H1 (cell line): Measurements from ENCODE around the gene UQCC5. TPM values are rescaled to one million over a fixed set of nuclear protein-coding genes. Genes with fewer than 3 reads are reported as not detected.

Experiments used
- CTCF ChIA-PET: fragments of 300-600 bp; sonication (Branson Sonifier 250); formaldehyde crosslinking; loops from one replicate; lab custom pipeline; 2021; ENCODE audit not compliant: partially characterized antibody; lab: Charles Lee
- POLR2A ChIA-PET: fragments of 300-600 bp; sonication (Branson Sonifier 250); formaldehyde crosslinking; loops from one replicate; lab custom pipeline; 2021; ENCODE audit warnings: inconsistent platforms; ENCODE audit not compliant: partially characterized antibody; lab: Charles Lee
- DNase-seq, 2 experiments: peaks; one replicate each; pipeline versions ENCODE4 v3.0.0 to v3.0.0-alpha.2; 2010 to 2022; ENCODE audit warnings: low spot score in 2 of 2, low read depth in 1 of 2, mixed read lengths in 1 of 2
- FAIRE-seq: peaks from 2 replicates; lab custom pipeline; 2011; peaks lifted over from hg19 to GRCh38; lab: Jason Lieb, UNC
- H2AFZ ChIP-seq: 2 replicates; pipeline ENCODE4 v1.8.1; 2012; ENCODE audit warnings: low read length, inconsistent platforms
- H2AK5ac ChIP-seq: 2 replicates; pipeline ENCODE4 v1.6.1; 2013; ENCODE audit warnings: low read depth, low read length
- H2BK120ac ChIP-seq: replicated peaks from 2 replicates; pipeline ENCODE3; 2013; ENCODE audit warnings: low read depth, low read length, inconsistent platforms
- H2BK12ac ChIP-seq: 2 replicates; pipeline ENCODE4 v1.6.1; 2013; ENCODE audit warnings: low read depth, low read length
- H2BK15ac ChIP-seq: 2 replicates; pipeline ENCODE4 v1.6.1; 2013; ENCODE audit warnings: low read length
- H2BK20ac ChIP-seq: 2 replicates; pipeline ENCODE4 v1.6.1; 2013; ENCODE audit warnings: low read length
- H2BK5ac ChIP-seq: 2 replicates; pipeline ENCODE4 v1.6.1; 2013; ENCODE audit warnings: low read depth, low read length
- H3K14ac ChIP-seq: 2 replicates; pipeline ENCODE4 v1.6.1; 2013; ENCODE audit warnings: inconsistent platforms; ENCODE audit not compliant: insufficient read length
- H3K18ac ChIP-seq: 2 replicates; pipeline ENCODE4 v1.6.1; 2013; ENCODE audit warnings: low read length; ENCODE audit errors: extremely low read depth
- H3K23ac ChIP-seq: 2 replicates; pipeline ENCODE4 v1.6.1; 2013; ENCODE audit warnings: inconsistent platforms; ENCODE audit not compliant: insufficient read length
- H3K23me2 ChIP-seq: 2 replicates; pipeline ENCODE4 v1.6.1; 2013; ENCODE audit warnings: low read depth, low read length
- H3K27ac ChIP-seq: 2 replicates; pipeline ENCODE4 v1.6.1; 2011; ENCODE audit warnings: low read depth, low read length, inconsistent platforms
- H3K27me3 ChIP-seq, 4 experiments: replicated peaks in 1 of 4; 1 replicate in 1 of 4; 2 replicates in 3 of 4; pipeline versions ENCODE4 v1.6.1 to v1.8.1; 2011 to 2013; ENCODE audit warnings: low read length in 3 of 4, mild to moderate bottlenecking in 3 of 4, inconsistent platforms in 2 of 4, mixed read lengths in 2 of 4, moderate library complexity in 1 of 4; ENCODE audit not compliant: control insufficient read depth in 3 of 4, insufficient read depth in 3 of 4; ENCODE audit errors: extremely low read depth in 1 of 4
- H3K36me3 ChIP-seq, 4 experiments: 2 replicates each; pipeline versions ENCODE4 v1.6.1 to v1.8.1; 2011 to 2013; ENCODE audit warnings: mild to moderate bottlenecking in 4 of 4, low read length in 3 of 4, moderate library complexity in 2 of 4, control low read depth in 1 of 4, inconsistent platforms in 1 of 4; ENCODE audit not compliant: insufficient read depth in 4 of 4, control insufficient read depth in 2 of 4
- H3K4ac ChIP-seq: replicated peaks from 2 replicates; pipeline ENCODE3; 2013; ENCODE audit warnings: low read length, low read depth, mixed read lengths, inconsistent platforms; ENCODE audit not compliant: insufficient read length
- H3K4me1 ChIP-seq, 4 experiments: replicated peaks in 1 of 4; 1 replicate in 1 of 4; 2 replicates in 3 of 4; pipeline versions ENCODE4 v1.6.1 to v1.8.1; 2011 to 2013; ENCODE audit warnings: low read length in 3 of 4, inconsistent platforms in 2 of 4, mixed read lengths in 1 of 4; ENCODE audit not compliant: insufficient read depth in 4 of 4, control insufficient read depth in 3 of 4
- H3K4me2 ChIP-seq, 2 experiments: 2 replicates each; pipeline versions ENCODE4 v1.6.1 to v1.8.1; 2011 to 2013; ENCODE audit warnings: low read depth in 2 of 2, low read length in 2 of 2, control low read depth in 1 of 2, inconsistent platforms in 1 of 2, mild to moderate bottlenecking in 1 of 2; ENCODE audit not compliant: insufficient read depth in 1 of 2
- H3K4me3 ChIP-seq, 4 experiments: fragments of 200-600, 300-600 bp in 1 of 4; sonication (generic), shearing (Covaris generic), sonication (Bioruptor Twin) in 1 of 4; 2 replicates each; pipeline versions ENCODE4 v1.5.1 to v1.8.1; 2011 to 2016; ENCODE audit warnings: low read length in 4 of 4, low read depth in 3 of 4, control low read depth in 2 of 4, inconsistent platforms in 2 of 4, mild to moderate bottlenecking in 2 of 4, mixed read lengths in 1 of 4, moderate library complexity in 1 of 4; ENCODE audit not compliant: insufficient read depth in 2 of 4; ENCODE audit errors: extremely low read depth in 1 of 4
- H3K56ac ChIP-seq: replicated peaks from 2 replicates; pipeline ENCODE3; 2013; ENCODE audit warnings: low read depth, mild to moderate bottlenecking, mixed read lengths, low read length, inconsistent platforms; ENCODE audit not compliant: insufficient read length
- H3K79me1 ChIP-seq: 2 replicates; pipeline ENCODE4 v1.6.1; 2013; ENCODE audit warnings: low read depth, low read length, control low read depth
- H3K79me2 ChIP-seq, 2 experiments: 2 replicates each; pipeline versions ENCODE4 v1.6.1 to v1.8.1; 2012 to 2013; ENCODE audit warnings: low read length in 2 of 2, mild to moderate bottlenecking in 2 of 2, inconsistent platforms in 1 of 2; ENCODE audit not compliant: insufficient read depth in 2 of 2, control insufficient read depth in 1 of 2
- H3K9ac ChIP-seq, 4 experiments: replicated peaks in 1 of 4; 1 replicate in 1 of 4; 2 replicates in 3 of 4; pipeline versions ENCODE4 v1.6.1 to v1.8.1; 2011 to 2013; ENCODE audit warnings: low read depth in 3 of 4, low read length in 3 of 4, control low read depth in 2 of 4, mild to moderate bottlenecking in 2 of 4, moderate library complexity in 2 of 4, inconsistent platforms in 1 of 4; ENCODE audit errors: extremely low read depth in 1 of 4
- H3K9me3 ChIP-seq, 2 experiments: 2 replicates each; pipeline versions ENCODE4 v1.6.1 to v1.8.1; 2012 to 2013; ENCODE audit warnings: mild to moderate bottlenecking in 2 of 2, moderate library complexity in 2 of 2, control low read depth in 1 of 2, inconsistent platforms in 1 of 2, low read depth in 1 of 2, low read length in 1 of 2, mixed read lengths in 1 of 2; ENCODE audit not compliant: insufficient read depth in 2 of 2
- H4K20me1 ChIP-seq, 2 experiments: replicated peaks in 1 of 2; 2 replicates each; pipeline versions ENCODE3 to v1.8.1; 2011 to 2013; ENCODE audit warnings: inconsistent platforms in 2 of 2, low read length in 2 of 2, mild to moderate bottlenecking in 1 of 2; ENCODE audit not compliant: insufficient read depth in 2 of 2, control insufficient read depth in 1 of 2
- H4K5ac ChIP-seq: 2 replicates; pipeline ENCODE4 v1.6.1; 2013; ENCODE audit warnings: low read length, low read depth, mixed read lengths, inconsistent platforms; ENCODE audit not compliant: insufficient read length
- H4K8ac ChIP-seq: 2 replicates; pipeline ENCODE4 v1.8.0; 2013; ENCODE audit warnings: mild to moderate bottlenecking, moderate library complexity, low read length, inconsistent platforms; ENCODE audit not compliant: insufficient read depth; ENCODE audit errors: extremely low read depth
- H4K91ac ChIP-seq: replicated peaks from 2 replicates; pipeline ENCODE3; 2013; ENCODE audit warnings: low read length, mixed read lengths, inconsistent platforms; ENCODE audit not compliant: insufficient read length
- BCL11A ChIP-seq, 2 experiments: IDR thresholded peaks; one replicate each; pipeline ENCODE4 v1.6.1; 2011; ENCODE audit warnings: low read depth in 2 of 2, low read length in 2 of 2, mild to moderate bottlenecking in 2 of 2
- CBX5 ChIP-seq: fragments of 300-800, 300-1000 bp; sonication (generic); IDR thresholded peaks from 2 replicates; pipeline ENCODE4 v1.7.1; 2016; ENCODE audit warnings: antibody characterized with exemption, low read length, low read depth
- CBX8 ChIP-seq: fragments of 300-800, 300-1000 bp; sonication (generic); IDR thresholded peaks from 2 replicates; pipeline ENCODE4 v1.7.1; 2016; ENCODE audit warnings: low read depth, low read length, borderline replicate concordance
- CEBPB ChIP-seq: IDR thresholded peaks from 2 replicates; pipeline ENCODE4 v1.6.1; 2012; ENCODE audit warnings: low read depth, low read length
- GTF2F1 ChIP-seq: IDR thresholded peaks from 2 replicates; pipeline ENCODE4 v1.6.1; 2012; ENCODE audit warnings: low read depth, low read length, improper control_type of control experiment, borderline replicate concordance
- HDAC2 ChIP-seq, 2 experiments: fragments of 300-600 bp in 1 of 2; sonication (generic) in 1 of 2; IDR thresholded peaks; 2 replicates each; pipeline ENCODE4 v1.6.1; 2011 to 2012; ENCODE audit warnings: low read depth in 2 of 2, low read length in 2 of 2, mild to moderate bottlenecking in 2 of 2, moderate library complexity in 2 of 2, borderline replicate concordance in 1 of 2, inconsistent platforms in 1 of 2
- JUN ChIP-seq: IDR thresholded peaks from 2 replicates; pipeline ENCODE4 v1.6.1; 2011; ENCODE audit warnings: low read depth, mild to moderate bottlenecking, improper control_type of control experiment, low read length
- RBBP5 ChIP-seq: IDR thresholded peaks from 2 replicates; pipeline ENCODE4 v1.7.1; 2012; ENCODE audit warnings: low read depth, mild to moderate bottlenecking, inconsistent platforms, low read length, moderate library complexity, borderline replicate concordance
- RXRA ChIP-seq: IDR thresholded peaks from 2 replicates; pipeline ENCODE4 v1.6.1; 2011; ENCODE audit warnings: low read depth, mild to moderate bottlenecking, low read length, moderate library complexity; ENCODE audit not compliant: insufficient read depth
- SIN3A ChIP-seq, 2 experiments: IDR thresholded peaks in 1 of 2; conservative IDR thresholded peaks in 1 of 2; 2 replicates each; pipeline ENCODE4 v1.6.1; 2011 to 2012; ENCODE audit warnings: low read length in 2 of 2, improper control_type of control experiment in 1 of 2, low read depth in 1 of 2, mild to moderate bottlenecking in 1 of 2
- SIRT6 ChIP-seq: IDR thresholded peaks from one replicate; pipeline ENCODE4 v1.7.1; 2012; ENCODE audit warnings: low read length, inconsistent platforms
- SRF ChIP-seq: IDR thresholded peaks from 2 replicates; pipeline ENCODE4 v1.6.1; 2011; ENCODE audit warnings: mild to moderate bottlenecking, low read depth, low read length, moderate library complexity
- TAF1 ChIP-seq: IDR thresholded peaks from 2 replicates; pipeline ENCODE4 v1.6.1; 2011; ENCODE audit warnings: mild to moderate bottlenecking, low read depth, low read length
- ZNF274 ChIP-seq: IDR thresholded peaks from 2 replicates; pipeline ENCODE4 v1.7.0; 2012; ENCODE audit warnings: low read length, borderline replicate concordance; ENCODE audit errors: extremely low read depth
- WGBS, 2 experiments: shearing (Covaris generic) in 1 of 2; methylation state at CpG; one replicate each; pipeline versions ENCODE4 v1.1.6 to v1.1.7; 2013 to 2015; ENCODE audit warnings: low lambda C conversion rate in 2 of 2, mixed read lengths in 2 of 2, inconsistent platforms in 1 of 2, low coverage in 1 of 2, missing lambda C conversion rate in 1 of 2; ENCODE audit not compliant: insufficient replicate concordance in 2 of 2, insufficient coverage in 1 of 2, insufficient read length in 1 of 2; ENCODE audit errors: extremely low coverage in 1 of 2, missing lambda C conversion rate in 1 of 2; 5-methylcytosine and 5-hydroxymethylcytosine counted together
- polyA plus RNA-seq, 7 experiments: library from polyadenylated mRNA; depleted of rRNA in 3 of 7; stranded (reverse) in 5 of 7; unstranded in 2 of 7; fragments of >200 nt in 5 of 7; fragments of 200-250 nt in 2 of 7; gene quantifications; 1 replicate in 5 of 7; 2 replicates in 1 of 7; 4 replicates in 1 of 7; pipeline versions ENCODE4 v1.2.1 to v1.2.3, GENCODE V29; 2011 to 2013; ENCODE audit warnings: missing spikeins in 2 of 7, mixed read lengths in 2 of 7
- total RNA-seq: library from RNA; stranded (reverse); fragmentation: NEBNext Ultra II Directional; extraction: Animal tissue kit (Norgen Biotek cat#: 25700); gene quantifications from 2 replicates; pipeline ENCODE4 v1.2.1, GENCODE V29; 2021

The UQCC5 gene
- total and polyA plus RNA-seq, 2 of the 8 experiments (the other 6 are each of a cell fraction or from before 2014, with no cell fraction given) = 35.0 to 37.7 TPM

GRCh38 chr3:52547143-52547542 lies 10.7 kb downstream of the UQCC5 start:
- Histone ChIP-seq H3K56ac (no peak overlapping the region), H4K20me1 (peaks cover 0 to 2% of the 10 kb centered on the region in 2 experiments), H3K4me2 (no peak overlapping the region), H2BK15ac (no peak overlapping the region), H3K4me1 (no peaks in the 10 kb centered on the region), H3K23me2 (no peaks in the 10 kb centered on the region), H3K36me3 (peaks cover 3 to 31% (median 9%) of the 10 kb centered on the region in 4 experiments; a peak in 7 of 8 replicates), H3K9me3 (no peaks in the 10 kb centered on the region), H4K91ac (no peak overlapping the region), H2AK5ac (no peak overlapping the region), H2AFZ (no peak overlapping the region), H3K79me1 (0 out of 2 replicates have a peak, but pooled peaks cover 2% of the 10 kb centered on the region), H3K27me3 (no peaks in the 10 kb centered on the region), H3K18ac (no peak overlapping the region), H2BK20ac (no peak overlapping the region), H4K8ac (no peak overlapping the region), H3K9ac (no peak overlapping the region), H2BK12ac (no peak overlapping the region), H4K5ac (no peak overlapping the region), H3K27ac (no peak overlapping the region), H3K14ac (no peak overlapping the region), H2BK120ac (no peak overlapping the region), H3K4ac (no peak overlapping the region), H2BK5ac (no peak overlapping the region), H3K23ac (no peak overlapping the region), H3K79me2 (no peaks in the 10 kb centered on the region), H3K4me3 (no peak overlapping the region)
- FAIRE-seq (no peak), DNase-seq (no peak)
- ChIA-PET POLR2A (interaction anchor here (1.2 to 1.3 kb wide), 2 partner anchors 11 to 51 kb away, joined by 3 read pairs; partner anchors contain the start of gene UQCC5), CTCF (interaction anchor here (1.5 kb wide), 1 partner anchor 9 kb away, joined by 5 read pairs; no protein-coding TSS in a partner anchor)
- WGBS, 2 experiments = 93% methylated on average over 2 of the region's 2 CpGs; no CpG with 5 or more reads in 1 of the 2 experiments
- TF ChIP-seq CBX5 (no peak), CEBPB (no peak), TAF1 (no peak), RXRA (no peak), SIN3A (conservative IDR thresholded peaks at IDR 0.05 in 1 of 2, IDR thresholded peaks at IDR 0.05 in 1 of 2; ENCODE audit: low read depth in 1 of 2, low read length in 2 of 2) (no peak), CBX8 (no peak), RBBP5 (no peak), ZNF274 (no peak), BCL11A (IDR thresholded peaks at IDR 0.05; ENCODE audit: low read depth in 2 of 2, low read length in 2 of 2) (no peak), JUN (no peak), SIRT6 (no peak), SRF (no peak), GTF2F1 (no peak), HDAC2 (IDR thresholded peaks at IDR 0.05; ENCODE audit: borderline replicate concordance in 1 of 2, low read depth in 2 of 2, low read length in 2 of 2) (no peak)
